OCI-LY1 (cell line): ENCODE results near the gene ANKDD1A.

Source experiments
- H2AFZ ChIP-seq: fragments of 200-600 bp; sonication (generic), shearing (Covaris generic); 2 replicates; pipeline ENCODE4 v1.6.0; 2014; ENCODE audit warnings: antibody characterized with exemption, mild to moderate bottlenecking, low read length
- H3F3A ChIP-seq: fragments of 200-600 bp; sonication (generic), shearing (Covaris generic); 2 replicates; pipeline ENCODE4 v1.6.0; 2014; ENCODE audit warnings: mild to moderate bottlenecking, antibody characterized with exemption, low read length, moderate library complexity; ENCODE audit not compliant: insufficient read depth
- H3K27ac ChIP-seq: fragments of 200-600 bp; sonication (generic); 2 replicates; pipeline ENCODE4 v1.5.1; 2014; ENCODE audit warnings: low read length, mixed run types, mild to moderate bottlenecking, low read depth; ENCODE audit not compliant: poor library complexity, severe bottlenecking
- H3K27me3 ChIP-seq: fragments of 200-600 bp; sonication (generic); 2 replicates; pipeline ENCODE4 v1.6.0; 2014; ENCODE audit warnings: antibody characterized with exemption, mild to moderate bottlenecking, low read length, moderate library complexity; ENCODE audit not compliant: insufficient read depth
- H3K36me3 ChIP-seq: fragments of 200-600 bp; sonication (generic); 2 replicates; pipeline ENCODE4 v1.6.1; 2014; ENCODE audit warnings: mild to moderate bottlenecking, antibody characterized with exemption, low read length, moderate library complexity, mixed read lengths; ENCODE audit not compliant: insufficient read depth
- H3K4me1 ChIP-seq: fragments of 200-600 bp; sonication (generic); 2 replicates; pipeline ENCODE4 v1.5.1; 2014; ENCODE audit warnings: mild to moderate bottlenecking, low read length, moderate library complexity; ENCODE audit not compliant: insufficient read depth, severe bottlenecking
- H3K4me2 ChIP-seq: fragments of 200-600 bp; sonication (generic), shearing (Covaris generic); 2 replicates; pipeline ENCODE4 v1.6.1; 2014; ENCODE audit warnings: low read length
- H3K4me3 ChIP-seq: fragments of 200-600 bp; sonication (generic); 2 replicates; pipeline ENCODE4 v1.5.1; 2014; ENCODE audit warnings: low read length, low read depth, mild to moderate bottlenecking, mixed read lengths; ENCODE audit not compliant: poor library complexity, severe bottlenecking
- H3K79me2 ChIP-seq: fragments of 200-600 bp; shearing (Covaris generic); 2 replicates; pipeline ENCODE4 v1.6.1; 2016; ENCODE audit warnings: mixed run types, low read length, mixed read lengths; ENCODE audit not compliant: insufficient read depth
- H3K9ac ChIP-seq: fragments of 200-600 bp; sonication (generic), shearing (Covaris generic); 2 replicates; pipeline ENCODE4 v1.6.1; 2014; ENCODE audit warnings: mild to moderate bottlenecking, low read length, mixed read lengths
- H3K9me2 ChIP-seq: fragments of 200-600 bp; sonication (generic), shearing (Covaris generic); 2 replicates; pipeline ENCODE4 v1.6.1; 2014; ENCODE audit warnings: low read depth, mild to moderate bottlenecking, low read length, mixed read lengths
- H3K9me3 ChIP-seq: fragments of 200-600 bp; shearing (Covaris generic); 2 replicates; pipeline ENCODE4 v1.6.1; 2014; ENCODE audit warnings: low read length, mixed read lengths
- H4K20me1 ChIP-seq: fragments of 200-600 bp; sonication (generic), shearing (Covaris generic); 2 replicates; pipeline ENCODE4 v1.6.0; 2016; ENCODE audit warnings: mild to moderate bottlenecking, low read length; ENCODE audit not compliant: insufficient read depth
- EZH2 ChIP-seq: fragments of 200-600 bp; sonication (generic), shearing (Covaris generic); IDR thresholded peaks from 2 replicates; pipeline ENCODE4 v1.8.0; 2017; ENCODE audit warnings: borderline replicate concordance, mixed run types, mild to moderate bottlenecking, antibody characterized with exemption, low read length, moderate library complexity, mixed read lengths
- TF ChIP-seq, protein P1 (sequence below): fragments of 200-600 bp; sonication (generic), shearing (Covaris generic); IDR thresholded peaks from 2 replicates; pipeline ENCODE4 v1.5.1; 2017; ENCODE audit warnings: mild to moderate bottlenecking, antibody characterized with exemption, low read length, moderate library complexity, mixed read lengths

ANKDD1A gene

DNA sequence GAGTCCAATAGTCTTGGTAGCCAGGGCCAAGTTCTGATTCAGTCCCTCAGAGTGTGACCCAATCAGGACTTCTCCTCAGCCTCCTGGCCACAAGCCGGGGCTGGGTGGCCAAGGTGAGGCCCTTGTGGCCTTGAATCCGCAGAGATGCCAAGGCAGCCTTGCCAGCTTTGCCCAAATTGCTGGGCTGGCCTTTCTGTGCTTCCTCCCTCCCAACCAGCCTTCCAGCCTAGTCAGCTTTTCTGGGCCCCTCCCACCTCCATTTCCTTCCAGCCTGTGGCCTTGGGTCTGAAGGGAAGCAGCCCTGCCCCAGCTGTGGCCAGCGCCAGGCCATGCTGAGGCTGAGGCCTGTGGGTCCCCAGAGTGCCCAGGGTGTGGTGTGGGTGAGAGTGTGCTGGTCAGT, 34.3 kb upstream of the ANKDD1A start:
- Histone ChIP-seq H3K36me3 (no peaks in the 10 kb centered on the region), H3K9me3 (no peaks in the 10 kb centered on the region), H3K9ac (no peak overlapping the region), H4K20me1 (no peaks in the 10 kb centered on the region), H3K79me2 (no peaks in the 10 kb centered on the region), H3K27ac (no peak overlapping the region), H3K9me2 (no peaks in the 10 kb centered on the region), H3K27me3 (no peaks in the 10 kb centered on the region), H3K4me1 (no peaks in the 10 kb centered on the region), H3F3A (no peaks in the 10 kb centered on the region), H2AFZ (no peak overlapping the region), H3K4me2 (no peak overlapping the region), H3K4me3 (no peak overlapping the region)
- TF ChIP-seq, protein P1, sequence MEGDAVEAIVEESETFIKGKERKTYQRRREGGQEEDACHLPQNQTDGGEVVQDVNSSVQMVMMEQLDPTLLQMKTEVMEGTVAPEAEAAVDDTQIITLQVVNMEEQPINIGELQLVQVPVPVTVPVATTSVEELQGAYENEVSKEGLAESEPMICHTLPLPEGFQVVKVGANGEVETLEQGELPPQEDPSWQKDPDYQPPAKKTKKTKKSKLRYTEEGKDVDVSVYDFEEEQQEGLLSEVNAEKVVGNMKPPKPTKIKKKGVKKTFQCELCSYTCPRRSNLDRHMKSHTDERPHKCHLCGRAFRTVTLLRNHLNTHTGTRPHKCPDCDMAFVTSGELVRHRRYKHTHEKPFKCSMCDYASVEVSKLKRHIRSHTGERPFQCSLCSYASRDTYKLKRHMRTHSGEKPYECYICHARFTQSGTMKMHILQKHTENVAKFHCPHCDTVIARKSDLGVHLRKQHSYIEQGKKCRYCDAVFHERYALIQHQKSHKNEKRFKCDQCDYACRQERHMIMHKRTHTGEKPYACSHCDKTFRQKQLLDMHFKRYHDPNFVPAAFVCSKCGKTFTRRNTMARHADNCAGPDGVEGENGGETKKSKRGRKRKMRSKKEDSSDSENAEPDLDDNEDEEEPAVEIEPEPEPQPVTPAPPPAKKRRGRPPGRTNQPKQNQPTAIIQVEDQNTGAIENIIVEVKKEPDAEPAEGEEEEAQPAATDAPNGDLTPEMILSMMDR = no peak
- TF ChIP-seq EZH2 = no peak

- no peak overlapping the region for H2AFZ ChIP-seq
- no peaks in the 10 kb centered on the region for H3K36me3 ChIP-seq
- H3K4me1 ChIP-seq = no peaks in the 10 kb centered on the region
- no peak overlapping the region for H3K9ac ChIP-seq
- no peaks in the 10 kb centered on the region for H4K20me1 ChIP-seq
- no peak overlapping the region for H3K4me3 ChIP-seq
- H3K79me2 ChIP-seq = no peaks in the 10 kb centered on the region
- H3K9me2 ChIP-seq = no peaks in the 10 kb centered on the region
- H3K27ac ChIP-seq = no peak overlapping the region
- no peak overlapping the region for H3K4me2 ChIP-seq
- H3F3A ChIP-seq = no peaks in the 10 kb centered on the region
- H3K27me3 ChIP-seq = no peaks in the 10 kb centered on the region
- TF ChIP-seq EZH2 = no peak
- TF ChIP-seq, protein P1 = no peak
- H3K9me3 ChIP-seq = no peaks in the 10 kb centered on the region
Measured at GRCh38 chr15:64878705-64879104, 33.0 kb upstream of the ANKDD1A start.

GRCh38 chr15:64883100-64883581, 28.6 kb upstream of the ANKDD1A start:
- no peaks in the 10 kb centered on the region for H3K27me3 ChIP-seq
- H3K4me1 ChIP-seq = peaks cover 4% of the 10 kb centered on the region
- H2AFZ ChIP-seq = no peak overlapping the region
- no peaks in the 10 kb centered on the region for H4K20me1 ChIP-seq
- no peaks in the 10 kb centered on the region for H3K9me3 ChIP-seq
- H3K4me2 ChIP-seq = no peak overlapping the region
- H3K9me2 ChIP-seq = no peaks in the 10 kb centered on the region
- no peaks in the 10 kb centered on the region for H3K79me2 ChIP-seq
- H3K9ac ChIP-seq = no peak overlapping the region
- H3F3A ChIP-seq = no peaks in the 10 kb centered on the region
- no peaks in the 10 kb centered on the region for H3K36me3 ChIP-seq
- no peak overlapping the region for H3K27ac ChIP-seq
- TF ChIP-seq, protein P1 = no peak
- TF ChIP-seq EZH2 = no peak
- H3K4me3 ChIP-seq = no peak overlapping the region
